Ramos (cell line): ENCODE data around the gene PRR5L.
"Not testable (repeated sequence)": the region's sequence is repeated elsewhere in the genome, so short reads cannot be mapped to it uniquely, and the experiment has no call there.

Experiments
- in situ Hi-C: fragments of 300-500 bp; cut with MboI; formaldehyde crosslinking; loops from one replicate; pipeline ENCODE4 v1.14.3; 2022; ENCODE audit warnings: low sequenced_read_pairs; ENCODE audit not compliant: unreplicated experiment

PRR5L gene

DNA sequence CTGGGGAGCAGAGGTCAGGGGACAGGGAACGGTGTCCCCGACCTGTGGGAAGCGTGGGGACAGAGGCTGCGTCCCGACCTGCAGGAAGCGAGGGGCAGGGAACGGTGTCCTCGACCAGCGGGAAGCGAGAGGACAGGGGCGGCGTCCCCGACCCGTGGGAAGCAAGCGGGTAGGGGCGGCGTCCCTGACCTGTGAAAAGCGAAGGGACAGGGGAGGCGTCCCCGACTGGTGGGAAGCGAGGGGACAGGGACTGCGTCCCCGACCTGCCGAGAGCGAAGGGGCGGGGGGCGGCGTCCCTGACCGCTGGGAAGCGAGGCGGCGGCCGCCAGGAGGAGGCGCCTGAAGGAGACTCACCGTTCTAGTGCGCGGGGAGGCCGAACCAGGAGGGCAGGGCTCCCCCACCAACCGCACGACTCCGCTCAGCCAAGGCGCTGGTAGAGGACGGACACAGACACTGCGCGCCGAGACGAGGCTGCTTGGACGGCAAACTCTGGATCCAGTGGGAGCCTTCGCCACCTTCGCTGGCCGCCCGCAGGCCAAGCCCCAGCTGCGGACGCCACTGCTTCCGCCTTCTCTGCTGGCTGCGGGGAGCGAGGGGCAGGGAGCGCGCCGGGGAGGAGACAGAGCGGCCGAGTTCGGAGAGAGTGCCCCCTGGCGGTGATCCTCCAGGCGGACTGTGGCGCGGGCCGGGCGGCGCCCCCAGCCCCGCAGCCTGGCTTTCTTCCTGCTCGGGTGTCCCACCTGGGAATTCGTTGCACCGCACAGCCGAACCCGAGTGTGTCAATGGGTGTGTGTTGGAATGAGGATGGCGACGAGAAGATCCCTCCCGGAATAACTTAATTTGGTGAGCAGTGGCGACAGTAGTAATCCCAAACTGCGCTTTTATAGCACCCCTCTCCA, 213.9 kb downstream of the PRR5L start, which contains the start of gene TRAF6:
TRAF6 (minus strand) TSS at position 579 of the 900 bp plus-strand sequence. CDS start 8,757 bp downstream, outside the sequence.
- in situ Hi-C loops, result no loop called here

DNA sequence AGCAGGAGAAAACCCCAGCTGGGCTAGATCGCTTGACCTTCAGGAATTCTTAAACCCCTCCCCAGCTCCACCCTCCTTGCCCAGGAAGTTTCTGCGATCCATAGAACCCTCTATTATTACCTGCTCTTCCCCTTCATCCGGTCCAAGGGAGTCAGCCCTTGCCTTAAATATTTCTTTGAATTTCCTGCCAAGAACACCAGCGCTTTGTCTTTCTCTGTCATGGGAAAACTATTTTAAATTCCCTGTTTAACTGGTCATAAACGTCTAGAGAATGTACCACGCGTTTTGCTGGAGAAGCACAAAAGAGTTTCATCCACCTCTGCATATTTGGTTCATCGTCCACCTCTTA, 214.5 kb downstream of the PRR5L start:
- in situ Hi-C loops, result no loop called here

DNA sequence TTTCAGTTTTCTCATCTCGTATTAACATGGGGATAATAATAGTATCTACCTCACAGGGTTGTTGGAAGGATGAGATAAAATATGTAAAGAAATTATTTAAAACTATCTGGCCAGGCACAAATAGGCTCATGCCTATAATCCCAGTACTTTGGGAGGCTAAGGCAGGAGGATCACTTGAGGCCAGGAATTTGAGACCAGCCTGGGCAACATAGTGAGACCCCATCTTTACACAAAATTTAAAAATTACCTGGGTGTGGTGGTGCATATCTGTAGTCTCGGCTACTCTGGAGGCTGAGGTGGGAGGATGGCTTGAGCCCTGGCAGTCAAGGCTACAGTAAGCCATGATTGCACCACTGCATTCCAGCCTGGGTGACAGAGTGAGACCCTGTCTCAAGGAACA, 215.0 kb downstream of the PRR5L start:
- in situ Hi-C loops, result not testable (repeated sequence)

GRCh38 chr11:36512016-36512415, 215.9 kb downstream of the PRR5L start:
- in situ Hi-C loops, result no loop called here

DNA sequence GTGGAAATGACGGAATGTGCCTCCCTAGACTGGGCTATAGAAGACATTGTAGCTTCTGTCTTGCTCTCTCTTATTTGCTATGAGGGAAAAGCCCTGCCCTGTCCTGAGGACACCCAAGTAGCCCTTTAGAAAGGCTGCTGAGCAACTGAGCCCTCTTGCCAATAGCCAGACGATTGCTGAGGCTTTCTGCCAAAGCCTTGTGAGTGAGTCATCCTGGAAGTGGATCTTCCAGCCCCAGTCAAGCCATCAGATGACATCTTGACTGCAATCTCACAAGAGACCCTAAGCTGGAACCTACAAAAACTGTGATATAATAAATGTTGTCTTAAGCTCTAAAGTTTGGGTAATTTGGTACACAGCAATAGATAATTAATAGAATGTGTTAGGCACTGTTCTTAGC, 217.9 kb downstream of the PRR5L start:
- in situ Hi-C loops, result no loop called here
